HG03521 (cell line): Measurements from ENCODE around the gene TSSK2.

Experiments
- ATAC-seq: cut with Tn5 transposase; IDR thresholded peaks from one replicate; pipeline ENCODE4 v1.9.1; 2021; ENCODE audit warnings: mild to moderate bottlenecking, moderate library complexity; ENCODE audit not compliant: unreplicated experiment

The TSSK2 gene

DNA sequence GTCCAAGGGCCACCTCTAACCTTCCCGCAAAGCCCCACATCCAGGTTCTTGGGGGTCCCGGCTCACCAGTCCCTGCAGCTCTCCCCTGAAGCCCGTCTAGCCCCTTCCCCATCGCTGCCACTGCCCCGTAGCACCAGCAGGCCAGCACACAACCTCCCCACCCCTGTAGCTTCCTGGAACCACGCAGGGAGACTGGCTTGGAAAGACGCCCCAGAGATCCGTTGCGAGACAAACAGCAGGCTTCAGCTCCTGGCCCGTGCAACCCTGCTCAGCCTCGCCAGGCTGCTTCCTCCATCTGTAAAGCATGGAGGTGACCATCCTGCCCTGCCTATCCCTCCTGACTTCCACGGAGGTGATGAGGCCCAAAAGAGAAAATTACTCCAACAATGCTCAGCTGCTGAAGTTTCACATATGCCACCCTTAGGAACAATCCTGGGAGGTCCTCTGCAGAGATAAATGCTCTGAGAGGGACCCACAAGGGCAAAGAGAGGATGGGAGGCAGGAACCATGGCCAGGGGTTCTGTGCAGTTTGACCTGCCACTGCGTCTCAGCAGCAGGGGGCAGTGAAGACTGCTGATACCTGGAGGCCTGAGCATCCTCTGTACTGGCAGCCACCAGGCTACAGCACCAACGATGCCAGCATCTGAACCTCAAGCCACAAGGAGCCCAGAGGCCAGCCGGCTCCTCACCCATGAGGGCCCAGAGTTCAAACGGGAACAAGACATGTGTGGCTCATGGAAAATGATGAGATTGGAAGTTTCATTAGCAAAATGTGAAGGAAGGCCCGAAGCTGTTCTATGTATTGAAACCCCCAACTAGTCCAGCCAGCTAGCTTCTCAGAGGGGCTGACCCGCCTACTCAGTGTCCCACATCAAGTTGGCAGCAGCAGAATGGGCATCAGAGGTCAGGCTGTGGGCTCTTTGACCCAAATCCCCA lies 25.0 kb upstream of the TSSK2 start:
- no peak for ATAC-seq

DNA sequence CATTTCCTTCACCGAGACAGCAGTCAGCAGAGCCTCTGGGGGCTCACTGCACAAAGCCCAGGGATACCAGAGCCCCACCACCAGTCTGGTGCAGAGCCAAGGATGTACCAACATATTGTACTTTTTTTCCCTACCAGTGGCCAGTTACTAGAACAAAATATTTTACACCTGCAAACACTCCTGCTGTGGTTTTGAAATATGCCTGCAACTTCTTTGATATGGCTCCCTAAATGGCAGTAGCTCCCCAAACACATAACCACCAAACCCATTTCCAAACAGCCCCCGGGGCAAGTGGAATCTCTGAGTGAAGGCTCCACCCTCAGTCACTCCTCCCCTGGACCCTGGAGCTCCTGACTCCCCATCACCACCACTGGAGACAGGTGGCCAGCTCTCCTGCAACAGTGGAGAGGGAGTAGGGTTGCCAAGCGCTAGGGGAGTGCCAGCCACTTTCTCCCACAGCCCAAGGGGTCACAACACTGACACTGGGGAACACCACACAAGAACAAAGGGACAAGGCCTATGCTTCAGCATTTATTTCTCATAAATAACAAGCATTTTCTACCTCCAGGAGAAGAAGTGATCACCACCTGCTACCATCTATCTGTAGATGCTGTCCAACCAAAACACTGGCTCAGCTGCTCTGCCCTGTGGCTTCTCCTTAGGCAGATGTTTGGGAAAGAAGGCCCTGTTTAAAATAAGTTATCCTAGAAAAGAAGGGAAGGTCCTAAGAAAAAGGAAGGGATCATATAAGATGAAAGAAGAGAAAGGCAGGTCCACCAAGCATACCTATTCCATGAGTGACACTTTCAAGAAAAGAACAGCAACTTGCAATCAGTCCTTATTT lies 24.0 kb upstream of the TSSK2 start:
- ATAC-seq: no peak

DNA sequence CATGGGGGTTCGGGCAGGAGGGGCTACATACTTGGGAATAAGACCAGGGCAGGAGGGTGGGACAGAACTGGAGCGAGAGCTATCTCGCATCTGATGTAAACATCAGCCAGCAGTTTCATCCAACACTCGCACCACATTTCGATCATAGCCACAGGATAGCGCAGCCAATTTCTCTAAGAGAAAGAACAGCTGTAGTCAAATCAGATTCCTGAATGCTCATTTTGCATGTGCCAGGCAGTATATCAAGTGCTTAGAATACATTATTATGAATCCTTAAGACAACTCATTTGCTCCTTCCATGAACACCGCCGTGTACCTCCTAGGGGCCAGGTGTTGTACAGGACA lies 23.4 kb upstream of the TSSK2 start:
- no peak for ATAC-seq

DNA sequence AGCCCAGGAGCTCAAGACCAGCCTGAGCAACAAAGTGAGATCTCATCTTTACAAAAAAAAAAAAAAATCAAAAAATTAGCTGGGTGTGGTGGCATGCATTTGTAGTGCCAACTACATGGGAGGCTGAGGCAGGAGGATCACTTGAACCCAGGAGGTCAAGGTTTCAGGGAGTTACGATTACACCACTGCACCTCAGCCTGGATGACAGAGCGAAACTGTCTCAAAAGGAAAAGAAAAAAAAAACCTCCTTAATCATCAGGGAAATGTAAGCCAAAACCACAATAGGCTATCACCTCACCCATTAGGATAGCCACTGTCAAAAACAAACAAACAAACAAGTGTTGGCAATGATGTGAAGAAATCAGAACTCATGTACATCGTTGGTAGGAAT lies 22.3 kb upstream of the TSSK2 start:
- ATAC-seq: no peak

DNA sequence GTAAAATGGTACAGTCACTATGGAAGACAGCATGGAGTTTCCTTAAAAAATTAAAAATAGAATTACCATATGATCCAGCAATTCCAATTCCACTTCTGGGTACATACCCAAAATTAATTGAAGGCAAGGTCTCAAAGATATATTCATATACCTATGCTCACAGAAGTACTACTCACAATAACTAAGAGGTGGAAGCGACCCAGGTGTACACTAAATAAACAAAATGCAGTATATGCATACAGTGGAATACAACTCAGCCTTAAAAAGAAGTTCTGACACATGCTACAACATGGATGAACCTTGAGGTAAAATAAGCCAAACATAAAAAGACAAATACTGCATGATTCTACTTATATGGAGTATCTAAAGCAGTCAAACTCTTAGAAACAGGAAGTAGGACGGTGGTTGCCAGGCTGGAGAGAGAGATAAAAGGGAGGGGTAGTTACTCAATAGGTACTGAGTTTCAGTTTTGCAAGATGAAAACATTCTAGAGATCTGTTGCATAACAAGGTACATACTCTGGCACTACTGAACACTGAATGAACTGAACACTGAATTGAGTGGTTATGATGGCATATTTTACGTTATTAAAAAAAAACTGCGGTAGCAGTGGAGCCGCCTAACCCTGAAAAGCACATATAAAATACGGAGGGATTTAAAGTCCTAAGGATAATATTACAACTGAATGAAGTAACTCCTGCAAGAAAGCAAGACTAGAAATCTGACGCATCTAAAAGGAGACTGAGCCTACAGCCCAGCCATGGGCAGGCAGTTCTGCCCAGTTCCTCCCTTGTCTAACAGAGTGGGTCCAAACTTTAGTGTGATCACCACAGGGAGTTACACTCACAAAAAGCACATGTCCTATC lies 21.7 kb upstream of the TSSK2 start:
- peak; percentile 72 for ATAC-seq

DNA sequence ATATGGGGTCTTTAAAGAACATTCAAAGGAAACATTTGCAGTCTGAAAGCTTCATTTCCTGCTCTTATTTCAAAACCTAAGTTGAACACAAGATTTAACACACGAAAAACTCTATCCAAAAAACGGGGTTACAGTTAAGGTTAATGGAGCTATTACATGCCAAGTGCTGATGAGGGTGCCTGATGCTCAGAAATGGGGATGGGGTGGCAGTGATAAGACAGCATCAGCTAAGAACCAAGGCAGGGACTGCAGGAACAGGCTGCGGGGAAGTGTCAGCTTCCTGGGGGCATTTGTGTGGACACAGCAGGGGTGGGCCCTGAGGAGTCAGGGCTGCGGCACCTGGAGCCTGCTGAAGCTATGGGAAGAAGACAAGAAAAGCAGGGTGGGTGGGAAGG lies 21.0 kb upstream of the TSSK2 start:
- no peak for ATAC-seq

DNA sequence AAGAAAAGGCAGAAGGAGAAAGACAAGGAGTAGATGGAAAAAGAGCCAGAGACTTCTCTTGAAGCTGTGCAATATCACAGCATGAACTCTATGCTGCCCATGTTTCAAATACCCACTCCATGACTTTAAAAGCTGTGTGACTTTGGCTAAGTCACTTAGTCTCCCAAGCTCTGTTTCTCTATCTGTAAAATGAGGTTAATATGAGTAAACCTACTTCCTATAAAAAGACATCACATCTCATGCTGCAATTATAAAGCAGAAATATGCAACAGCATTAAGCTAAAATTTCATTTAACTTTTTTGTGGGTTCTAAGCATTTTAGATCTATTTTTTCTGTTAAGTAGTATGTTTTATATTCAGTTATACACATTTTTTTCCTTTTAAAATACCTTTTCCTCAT lies 20.5 kb upstream of the TSSK2 start:
- ATAC-seq: no peak

DNA sequence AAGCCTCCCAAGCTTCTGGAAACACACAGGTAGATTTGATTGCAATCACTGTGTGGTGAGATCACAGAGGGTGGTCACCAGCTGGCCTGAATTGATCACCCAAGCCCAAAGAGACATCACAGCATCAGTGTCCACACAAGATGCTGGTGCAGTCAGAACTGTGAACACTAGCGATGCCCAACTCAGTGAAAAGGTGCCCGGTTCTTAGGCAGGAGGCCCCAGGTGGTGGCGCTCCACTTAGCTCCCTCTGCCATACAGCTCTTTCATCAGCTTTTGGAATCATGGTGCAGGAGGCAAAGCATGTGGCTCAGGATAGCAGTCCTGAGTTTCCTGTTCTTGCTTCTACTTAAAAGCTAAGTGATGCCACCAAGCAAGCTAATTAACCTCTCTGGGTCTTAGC lies 20.0 kb upstream of the TSSK2 start:
- no peak for ATAC-seq

DNA sequence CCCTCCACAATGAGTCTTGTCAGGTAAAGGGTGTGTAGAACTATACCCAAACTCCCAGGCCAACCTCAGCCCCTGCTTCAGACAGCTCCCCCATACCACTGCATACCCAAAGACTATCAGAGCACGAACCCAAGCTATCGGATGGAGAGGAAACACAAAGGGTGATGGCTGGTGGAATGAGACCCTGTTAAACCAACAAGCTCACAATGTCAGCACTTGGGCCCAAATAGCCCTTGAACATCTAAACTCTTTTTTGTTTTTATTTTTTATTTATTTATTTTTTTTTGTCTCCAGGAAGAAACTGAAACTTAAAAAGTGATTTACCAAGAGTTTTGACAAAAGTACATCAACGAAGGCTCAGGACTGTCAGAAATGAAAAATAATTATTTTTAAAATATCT lies 19.5 kb upstream of the TSSK2 start:
- ATAC-seq: no peak

DNA sequence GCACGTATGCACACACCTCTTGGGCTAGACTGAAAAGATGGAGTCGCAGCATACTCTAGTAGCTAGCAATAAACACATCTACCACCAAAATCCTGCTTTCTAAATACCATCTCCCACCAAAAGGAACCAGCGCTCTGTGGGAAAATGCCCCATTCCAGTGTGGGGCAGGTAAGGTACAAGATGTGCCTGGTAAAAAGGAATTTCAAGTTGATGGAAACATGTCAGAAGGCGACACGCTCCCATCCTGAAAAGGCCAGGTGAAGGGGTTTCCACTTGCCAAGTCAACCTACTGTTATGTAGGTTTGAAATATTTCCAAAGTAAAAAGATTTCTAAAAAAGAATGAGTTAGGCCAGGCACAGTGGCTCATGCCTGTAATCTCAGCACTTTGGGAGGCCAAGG lies 17.7 kb upstream of the TSSK2 start:
- no peak for ATAC-seq

DNA sequence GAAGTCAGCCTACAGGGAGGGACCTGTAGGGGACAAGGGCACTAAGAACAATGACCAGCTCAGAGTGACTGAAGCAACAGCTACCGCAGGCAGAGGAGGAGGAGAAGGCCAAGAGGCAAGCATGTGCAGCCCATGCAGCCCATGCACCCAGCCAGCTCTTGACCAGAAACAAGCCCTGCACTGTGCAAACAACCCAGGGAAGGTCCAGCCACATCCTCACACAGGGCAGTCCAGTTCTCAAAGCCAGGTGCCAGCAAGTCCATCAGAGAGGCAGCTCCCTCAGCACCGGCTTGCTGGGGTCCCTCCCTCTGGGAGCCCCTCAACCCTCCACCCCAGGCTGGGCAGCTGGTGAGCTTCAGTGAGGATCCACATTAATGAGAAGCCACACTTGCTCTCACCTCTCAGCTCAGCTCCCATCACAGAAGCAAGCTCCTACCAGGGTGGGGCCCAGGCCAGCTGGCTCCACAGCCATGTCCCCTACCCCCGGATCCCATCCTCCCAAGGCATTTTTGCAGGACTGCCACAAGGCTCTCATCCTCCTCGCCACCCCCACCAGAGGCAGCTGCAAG lies 16.0 kb upstream of the TSSK2 start:
- no peak for ATAC-seq

DNA sequence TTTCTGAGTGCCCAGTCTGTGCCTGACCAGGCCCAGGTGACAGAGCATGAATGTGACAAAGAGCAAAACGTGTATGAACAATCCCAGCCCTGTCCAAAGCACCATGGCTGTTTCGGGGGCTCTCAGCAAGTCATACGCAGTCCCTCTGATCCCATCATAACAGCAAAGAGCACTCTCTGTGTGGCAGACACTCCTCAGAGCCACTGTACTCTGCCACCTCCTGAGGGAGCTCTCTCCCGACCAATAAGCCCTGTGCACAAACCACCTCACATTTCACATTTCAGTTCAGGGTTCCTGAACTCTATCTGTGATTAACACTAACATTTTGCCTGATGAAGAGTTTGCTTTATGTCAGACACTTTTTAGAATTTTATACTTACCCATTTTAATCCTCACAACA lies 15.5 kb upstream of the TSSK2 start:
- no peak for ATAC-seq

DNA sequence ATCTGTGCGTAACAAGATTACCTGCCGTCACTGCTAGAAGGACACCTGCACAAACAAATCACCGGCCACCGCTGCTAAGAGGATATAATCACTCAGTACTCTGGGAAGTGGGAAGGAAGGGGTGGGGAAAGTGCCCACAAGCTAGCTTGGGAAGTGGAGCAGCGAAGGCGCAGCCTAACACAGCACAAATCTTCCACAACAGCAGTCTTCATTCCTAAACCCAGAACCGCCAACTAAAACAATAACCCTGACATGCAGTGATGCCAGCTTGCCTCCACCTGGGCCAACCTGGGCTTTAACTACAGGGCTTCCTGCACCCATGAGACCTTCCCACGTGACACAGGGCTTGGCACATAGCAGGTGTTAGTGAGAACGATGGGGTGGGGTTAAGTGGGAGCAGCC lies 14.0 kb upstream of the TSSK2 start:
- ATAC-seq: no peak

DNA sequence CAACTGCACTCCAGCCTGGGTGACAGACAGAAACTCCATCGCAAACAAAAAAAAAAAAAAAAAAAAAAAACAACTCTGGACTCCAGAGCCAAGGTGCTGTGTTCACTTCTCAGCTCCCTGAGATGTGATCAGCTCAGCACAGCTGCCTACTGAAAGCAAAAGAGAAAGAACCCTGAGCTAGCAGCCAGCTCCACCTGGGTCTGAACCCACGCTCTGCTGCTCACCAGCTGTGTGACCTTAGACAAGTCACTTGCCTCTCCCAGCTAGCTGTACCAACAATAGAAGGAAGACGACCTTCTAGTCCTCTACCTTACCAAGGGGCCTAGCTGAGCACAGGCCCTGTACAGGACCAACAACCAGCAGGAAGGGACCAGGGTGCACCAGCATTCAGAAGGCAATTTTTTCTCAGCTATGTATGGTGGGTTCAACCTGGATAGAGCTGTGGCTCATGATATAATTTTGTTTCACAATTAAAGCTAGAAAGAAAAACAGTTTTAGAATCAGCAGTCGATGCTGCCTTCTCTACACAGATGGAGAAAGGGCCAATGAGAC lies 12.7 kb upstream of the TSSK2 start:
- ATAC-seq: no peak

DNA sequence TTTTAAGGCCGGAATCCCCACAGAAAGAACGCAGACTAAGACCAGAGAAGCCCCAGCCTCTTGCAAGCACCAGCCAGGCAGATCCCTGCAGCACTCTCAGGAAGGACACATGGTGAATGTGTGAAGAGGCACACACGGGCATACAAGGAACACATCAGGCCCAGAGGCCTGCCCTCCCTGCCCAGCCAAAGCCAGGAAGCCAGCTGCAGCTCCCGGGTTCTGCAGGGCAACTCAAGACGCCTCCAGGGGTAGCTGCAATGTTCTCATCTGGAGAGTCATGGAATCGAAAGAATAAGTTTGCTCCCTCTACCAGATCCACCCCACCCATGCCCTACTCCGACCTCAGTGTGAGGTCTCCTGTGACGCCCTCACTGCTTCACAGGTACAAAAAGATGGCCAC lies 11.2 kb upstream of the TSSK2 start:
- ATAC-seq: no peak

DNA sequence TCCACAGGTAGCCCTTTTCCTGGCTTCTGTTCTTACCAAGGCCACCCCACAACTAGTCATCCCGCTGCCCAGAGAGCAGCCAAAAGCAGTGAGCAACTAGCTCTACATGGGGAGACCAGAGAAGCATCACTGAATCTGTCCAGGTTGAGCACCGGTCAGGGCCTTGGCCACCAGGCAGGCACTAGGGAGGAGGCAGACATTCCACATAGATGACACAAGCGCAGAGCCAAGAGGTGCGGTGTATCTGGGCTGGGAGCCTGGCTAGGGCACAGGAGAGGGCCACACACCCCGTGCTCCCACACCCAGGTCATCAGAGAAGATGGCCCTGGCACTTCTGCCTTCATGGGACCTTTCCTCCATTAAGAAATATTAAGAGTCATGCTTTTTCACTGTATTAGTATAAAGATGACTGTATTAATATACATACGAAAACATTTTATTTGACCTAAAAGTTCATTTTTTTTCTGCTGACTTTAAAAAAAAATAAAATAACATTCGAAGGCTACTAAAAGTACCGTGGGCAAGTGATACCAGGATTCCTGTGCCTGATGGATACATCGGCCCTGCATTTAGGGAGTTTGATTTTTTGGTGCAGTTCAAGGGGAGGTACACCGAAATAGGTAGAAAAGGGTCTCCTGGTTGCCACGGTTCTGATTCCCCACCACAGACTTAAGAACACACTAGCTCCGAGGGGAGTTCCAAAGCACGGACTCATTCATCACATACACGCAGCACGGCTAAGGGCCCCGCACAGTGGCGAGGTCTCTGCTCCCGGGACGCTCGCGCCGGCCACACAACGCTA lies 10.1 kb upstream of the TSSK2 start:
- no peak for ATAC-seq

DNA sequence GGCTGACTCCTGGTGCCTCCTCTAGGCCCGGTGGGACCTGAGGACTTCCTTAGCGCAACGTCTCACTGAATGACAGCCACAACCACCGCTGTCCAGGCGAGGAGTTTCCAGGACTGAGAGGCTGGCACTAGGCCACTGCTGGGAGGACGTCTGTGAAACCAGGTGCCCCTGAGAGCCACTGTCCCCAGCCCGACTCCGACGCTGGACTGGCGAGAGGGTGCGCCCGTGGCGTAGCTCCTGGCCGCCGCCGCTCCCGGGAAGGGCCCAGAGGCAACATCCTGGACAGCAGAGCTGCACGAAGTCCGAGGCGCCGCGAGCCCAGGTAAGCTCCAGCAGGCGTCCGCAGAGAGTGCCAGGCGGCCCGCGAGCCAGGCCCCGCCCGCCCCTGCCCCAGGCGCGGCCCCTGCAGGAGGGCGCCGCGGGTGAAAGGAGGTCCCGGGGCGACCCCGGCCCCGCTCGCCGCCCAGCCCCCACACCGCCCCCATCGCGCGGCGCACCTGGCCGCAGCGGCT lies 9.4 kb upstream of the TSSK2 start:
- peak; percentile 21 for ATAC-seq

DNA sequence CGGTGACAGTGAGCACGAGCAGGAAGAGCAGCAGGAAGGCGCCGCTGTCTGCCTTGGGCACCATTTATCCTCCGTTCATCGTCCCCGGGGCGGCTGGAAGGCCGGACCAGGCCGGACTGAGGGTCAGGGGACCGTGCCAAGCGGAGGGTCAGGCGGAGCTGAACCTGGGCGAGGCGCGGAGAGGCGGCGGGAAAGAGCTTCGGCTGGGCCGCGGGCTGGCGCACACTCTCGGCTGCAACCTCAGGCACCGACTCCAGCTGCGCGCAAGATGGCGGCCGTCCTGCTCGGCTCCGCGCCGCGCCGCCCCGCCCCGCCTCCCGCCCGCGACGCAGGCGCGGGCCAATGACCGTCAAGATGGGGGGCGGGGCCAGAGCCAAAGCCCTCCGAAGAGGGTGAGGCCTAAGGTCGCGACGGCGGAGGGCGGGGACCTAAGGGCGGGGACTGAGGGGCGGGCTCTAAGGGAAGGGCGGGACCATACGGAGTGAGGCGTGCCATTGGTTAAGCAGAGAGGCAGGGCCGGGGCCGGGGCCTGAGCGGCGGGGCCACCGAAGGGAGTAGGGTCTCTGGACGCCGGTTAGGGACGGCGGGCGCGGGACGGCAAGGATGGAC lies 8.9 kb upstream of the TSSK2 start, which contains the start of gene DGCR2:
Gene DGCR2 (minus strand): TSS at position 270 of the 609 bp plus-strand sequence. CDS start 206 bp downstream, at position 64.
- peak; percentile 83 for ATAC-seq
